ENCODE results near the gene RBM28. TPM values are rescaled to one million over a fixed set of nuclear protein-coding genes. Genes with fewer than 3 reads are reported as not detected.

RBM28 gene
- total RNA-seq, 1 donor from 2014 or later: 73.7 TPM

DNA sequence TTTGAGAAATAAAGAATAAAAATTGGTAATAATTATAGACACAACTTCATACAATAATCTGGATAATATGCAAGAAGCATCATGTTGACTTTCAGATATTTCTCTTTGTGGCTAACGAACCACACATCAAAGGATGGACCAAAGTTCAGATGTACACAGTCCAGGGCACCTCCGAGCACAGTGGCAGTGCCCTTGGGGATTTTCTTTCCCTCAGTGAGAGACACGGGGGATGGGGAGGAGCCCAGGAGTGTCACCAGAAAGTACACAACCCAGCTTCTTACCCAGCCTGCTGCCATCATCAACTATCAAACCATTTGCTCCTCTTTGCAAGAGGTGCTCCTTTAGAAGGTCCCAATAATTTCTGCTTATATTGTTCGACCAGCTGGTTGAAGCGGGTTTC, 33.2 kb downstream of the RBM28 start:
- H3K27me3 Mint-ChIP-seq (ENCODE audit: low read depth): no peaks in the 10 kb centered on the region
- TF ChIP-seq, protein P1, sequence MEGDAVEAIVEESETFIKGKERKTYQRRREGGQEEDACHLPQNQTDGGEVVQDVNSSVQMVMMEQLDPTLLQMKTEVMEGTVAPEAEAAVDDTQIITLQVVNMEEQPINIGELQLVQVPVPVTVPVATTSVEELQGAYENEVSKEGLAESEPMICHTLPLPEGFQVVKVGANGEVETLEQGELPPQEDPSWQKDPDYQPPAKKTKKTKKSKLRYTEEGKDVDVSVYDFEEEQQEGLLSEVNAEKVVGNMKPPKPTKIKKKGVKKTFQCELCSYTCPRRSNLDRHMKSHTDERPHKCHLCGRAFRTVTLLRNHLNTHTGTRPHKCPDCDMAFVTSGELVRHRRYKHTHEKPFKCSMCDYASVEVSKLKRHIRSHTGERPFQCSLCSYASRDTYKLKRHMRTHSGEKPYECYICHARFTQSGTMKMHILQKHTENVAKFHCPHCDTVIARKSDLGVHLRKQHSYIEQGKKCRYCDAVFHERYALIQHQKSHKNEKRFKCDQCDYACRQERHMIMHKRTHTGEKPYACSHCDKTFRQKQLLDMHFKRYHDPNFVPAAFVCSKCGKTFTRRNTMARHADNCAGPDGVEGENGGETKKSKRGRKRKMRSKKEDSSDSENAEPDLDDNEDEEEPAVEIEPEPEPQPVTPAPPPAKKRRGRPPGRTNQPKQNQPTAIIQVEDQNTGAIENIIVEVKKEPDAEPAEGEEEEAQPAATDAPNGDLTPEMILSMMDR (conservative IDR thresholded peaks at IDR 0.05): no peak
- no peaks in the 10 kb centered on the region for H3K9me3 Mint-ChIP-seq

GRCh38 chr7:128309976-128310375, 33.7 kb downstream of the RBM28 start:
- DNase-seq (ENCODE audit: low read depth, low spot score): no peak
- Mint-ChIP-seq H3K27me3 (ENCODE audit: low read depth) (no peaks in the 10 kb centered on the region), H3K36me3 (ENCODE audit: low read depth) (peaks cover 18% of the 10 kb centered on the region), H3K9me3 (no peaks in the 10 kb centered on the region), H3K27ac (ENCODE audit: unreplicated experiment) (no peak overlapping the region), H3K4me1 (no peaks in the 10 kb centered on the region), H3K4me3 (no peak overlapping the region)
- TF ChIP-seq, protein P1 (conservative IDR thresholded peaks at IDR 0.05): no peak

More for the DNA sequence above, 33.2 kb downstream of the RBM28 start:
- no peak overlapping the region for H3K4me3 Mint-ChIP-seq
- peaks cover 20% of the 10 kb centered on the region for H3K36me3 Mint-ChIP-seq (ENCODE audit: low read depth)
- H3K27ac Mint-ChIP-seq (ENCODE audit: unreplicated experiment): no peak overlapping the region
- H3K4me1 Mint-ChIP-seq: no peaks in the 10 kb centered on the region
- DNase-seq (ENCODE audit: low read depth, low spot score): no peak

GRCh38 chr7:128309124-128309523, 34.6 kb downstream of the RBM28 start:
- peaks cover 14% of the 10 kb centered on the region for H3K36me3 Mint-ChIP-seq (ENCODE audit: low read depth)
- H3K4me3 Mint-ChIP-seq: no peak overlapping the region
- no peaks in the 10 kb centered on the region for H3K9me3 Mint-ChIP-seq
- TF ChIP-seq, protein P1 (conservative IDR thresholded peaks at IDR 0.05): no peak
- H3K27ac Mint-ChIP-seq (ENCODE audit: unreplicated experiment): no peak overlapping the region
- no peaks in the 10 kb centered on the region for H3K27me3 Mint-ChIP-seq (ENCODE audit: low read depth)
- no peak for DNase-seq (ENCODE audit: low read depth, low spot score)
- H3K4me1 Mint-ChIP-seq: no peaks in the 10 kb centered on the region

- no peaks in the 10 kb centered on the region for H3K27me3 Mint-ChIP-seq (ENCODE audit: low read depth)
- H3K4me3 Mint-ChIP-seq: no peak overlapping the region
- no peaks in the 10 kb centered on the region for H3K4me1 Mint-ChIP-seq
- TF ChIP-seq, protein P1 (conservative IDR thresholded peaks at IDR 0.05): no peak
- H3K27ac Mint-ChIP-seq (ENCODE audit: unreplicated experiment): no peak overlapping the region
- H3K9me3 Mint-ChIP-seq: no peaks in the 10 kb centered on the region
- no peak for DNase-seq (ENCODE audit: low read depth, low spot score)
- H3K36me3 Mint-ChIP-seq (ENCODE audit: low read depth): peaks cover 6% of the 10 kb centered on the region
Observed at GRCh38 chr7:128307061-128307460, 36.6 kb downstream of the RBM28 start.

DNA sequence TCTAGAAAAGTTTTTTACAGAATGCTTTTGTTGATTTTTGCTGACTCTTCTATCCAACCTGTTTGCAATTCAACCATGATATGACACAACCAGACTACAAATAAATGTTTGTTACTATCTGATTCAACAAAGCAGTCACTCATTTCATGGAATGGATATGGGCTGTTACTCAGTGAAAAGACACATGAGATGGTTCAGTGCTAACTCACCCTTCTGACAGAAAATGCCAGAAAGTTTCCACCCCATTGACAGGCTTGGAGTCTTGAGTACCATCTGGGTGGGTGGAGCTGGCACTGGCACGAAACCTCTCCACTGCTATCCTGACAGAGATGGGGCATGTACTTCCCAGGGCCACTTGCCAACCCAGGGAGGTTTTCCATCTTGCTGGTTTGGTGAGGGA, 39.5 kb downstream of the RBM28 start:
- DNase-seq (ENCODE audit: low read depth, low spot score): no peak
- Mint-ChIP-seq H3K27ac (ENCODE audit: unreplicated experiment) (no peak overlapping the region), H3K4me3 (no peak overlapping the region), H3K4me1 (peaks cover 2% of the 10 kb centered on the region), H3K27me3 (ENCODE audit: low read depth) (no peaks in the 10 kb centered on the region), H3K36me3 (ENCODE audit: low read depth) (peaks cover 3% of the 10 kb centered on the region), H3K9me3 (no peaks in the 10 kb centered on the region)
- TF ChIP-seq, protein P1 (conservative IDR thresholded peaks at IDR 0.05): no peak

- H3K27ac Mint-ChIP-seq (ENCODE audit: unreplicated experiment): no peak overlapping the region
- peaks cover 8% of the 10 kb centered on the region for H3K4me1 Mint-ChIP-seq
- no peaks in the 10 kb centered on the region for H3K27me3 Mint-ChIP-seq (ENCODE audit: low read depth)
- H3K36me3 Mint-ChIP-seq (ENCODE audit: low read depth): peaks cover 3% of the 10 kb centered on the region
- H3K9me3 Mint-ChIP-seq: no peaks in the 10 kb centered on the region
- no peak overlapping the region for H3K4me3 Mint-ChIP-seq
- DNase-seq (ENCODE audit: low read depth, low spot score): no peak
- TF ChIP-seq, protein P1 (conservative IDR thresholded peaks at IDR 0.05): no peak
Observed at GRCh38 chr7:128303643-128304042, 40.1 kb downstream of the RBM28 start.
